DLD1 (cell line): ENCODE data around the gene PDE4B.
"Not testable (repeated sequence)": the region's sequence is repeated elsewhere in the genome, so short reads cannot be mapped to it uniquely, and the experiment has no call there.

Experiments
- in situ Hi-C: cut with HindIII; loops from 2 replicates; pipeline ENCODE4 v1.10.0; 2017; ENCODE audit warnings: low sequenced_read_pairs

The PDE4B gene

DNA sequence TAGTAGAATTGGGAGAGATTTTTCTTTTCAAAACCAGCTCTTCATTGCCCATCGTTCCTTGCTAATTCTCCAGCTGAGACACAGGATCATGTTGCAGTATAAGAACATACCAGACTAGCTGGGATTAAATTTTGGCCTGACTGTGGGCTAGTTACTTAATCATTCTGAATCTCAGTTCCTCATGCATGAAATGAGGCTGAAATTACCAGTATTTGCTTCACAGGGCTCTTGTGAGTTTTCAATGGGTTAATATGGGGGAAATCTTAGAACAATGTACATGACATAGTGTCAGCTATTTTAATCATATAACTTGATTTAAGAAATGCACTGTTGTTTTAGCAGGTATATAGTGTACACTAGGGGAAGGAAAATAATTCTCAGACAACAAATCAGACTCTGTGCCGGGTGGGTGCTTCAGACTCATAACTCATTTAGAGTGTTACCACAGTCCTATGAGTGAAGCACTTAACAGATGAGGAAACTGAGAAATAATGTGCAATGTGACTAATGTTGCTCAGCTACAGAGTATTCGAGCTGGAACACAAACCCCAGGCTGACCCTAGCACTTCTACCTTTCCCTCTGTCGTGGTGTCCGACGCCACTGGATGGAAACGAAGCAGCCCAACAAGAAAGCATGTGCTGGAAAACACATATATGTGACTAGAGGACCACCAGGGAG is 603.7 kb downstream of the PDE4B start:
- in situ Hi-C loops: no loop called here

DNA sequence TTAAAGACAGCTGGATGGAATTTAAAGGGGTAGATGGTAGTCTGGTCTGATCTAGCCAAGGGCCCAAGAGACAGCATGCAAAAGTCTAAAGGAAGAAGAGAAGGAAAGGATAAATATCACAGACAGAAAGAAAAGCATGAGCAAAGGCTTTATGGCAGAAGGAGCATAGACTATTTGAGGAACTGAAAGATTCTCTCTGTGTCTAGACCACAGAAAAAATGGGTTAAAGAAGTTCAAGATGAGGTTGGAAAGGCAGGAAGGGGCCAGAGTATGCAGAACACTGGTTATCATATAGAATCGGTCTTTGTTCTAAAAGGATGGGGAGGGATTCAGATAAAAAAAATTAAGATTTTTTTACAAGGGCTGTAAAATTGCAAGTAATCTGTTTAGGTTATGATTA is 604.5 kb downstream of the PDE4B start:
- in situ Hi-C loops: no loop called here

DNA sequence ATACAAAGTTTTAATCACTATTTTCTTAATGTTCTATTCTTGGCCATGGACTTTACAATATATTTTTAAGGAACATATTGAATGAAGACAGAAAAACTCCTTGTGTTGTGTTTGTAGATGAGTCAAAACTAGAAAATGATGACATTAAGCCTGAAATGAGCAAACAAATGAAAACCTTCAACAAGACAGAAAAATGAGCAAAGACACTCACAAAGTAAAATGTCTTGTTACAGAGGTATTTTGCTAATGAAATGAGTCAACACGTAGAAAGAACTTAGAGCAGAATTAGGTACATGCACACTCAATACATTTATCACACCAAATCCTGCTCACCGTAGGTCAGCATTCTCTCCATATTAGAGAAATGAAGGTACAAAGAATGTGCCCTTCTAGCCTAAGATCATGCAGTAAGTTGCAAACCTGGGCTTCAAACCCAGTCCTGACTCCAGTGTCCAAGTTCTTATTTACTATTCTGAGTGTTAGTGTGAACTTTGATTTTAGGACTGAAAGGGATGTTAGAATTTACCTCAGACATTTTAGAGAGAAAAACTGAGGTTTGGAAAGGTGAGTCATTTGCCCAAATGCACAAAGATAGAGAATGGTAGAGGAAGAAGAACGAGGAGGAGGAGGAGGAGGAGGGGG is 607.3 kb downstream of the PDE4B start:
- in situ Hi-C loops: no loop called here

DNA sequence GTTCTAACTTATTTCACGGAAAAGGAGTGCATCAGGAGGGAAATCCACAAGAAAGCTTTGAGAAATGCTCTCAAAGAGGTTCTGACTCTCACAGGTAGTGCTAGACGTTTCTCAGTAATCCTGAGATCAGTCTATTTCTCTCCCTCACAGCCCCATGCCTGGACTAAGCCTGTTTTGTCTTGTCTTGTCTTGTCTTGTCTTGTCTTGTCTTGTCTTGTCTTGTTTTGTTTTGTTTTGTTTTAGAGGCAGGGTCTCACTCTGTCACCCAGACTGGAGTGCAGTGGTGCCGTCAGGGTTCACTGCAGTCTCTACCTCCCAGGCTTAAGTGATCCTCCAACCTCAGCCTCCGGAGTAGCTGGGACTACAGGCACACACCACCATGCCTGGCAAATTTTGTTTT is 608.0 kb downstream of the PDE4B start:
- in situ Hi-C loops: no loop called here

DNA sequence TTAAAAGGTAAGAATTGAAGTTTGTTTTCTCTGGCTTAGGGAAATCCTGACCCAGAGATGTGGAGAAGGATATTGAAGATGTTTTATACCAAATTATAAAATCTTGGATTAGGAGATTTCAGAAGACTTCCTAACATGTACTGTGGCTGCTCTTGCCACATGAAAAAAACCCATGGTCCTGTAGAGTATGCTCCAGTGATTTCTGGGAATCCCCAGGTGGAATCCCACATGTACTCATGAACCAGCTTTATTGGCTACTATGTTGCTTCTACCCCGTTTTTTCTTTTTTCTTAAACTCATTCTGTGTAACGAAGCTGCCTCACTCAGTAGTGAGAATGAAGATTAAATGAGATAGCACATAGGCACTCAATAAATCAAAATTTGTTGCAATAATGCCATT is 608.5 kb downstream of the PDE4B start:
- in situ Hi-C loops: no loop called here

DNA sequence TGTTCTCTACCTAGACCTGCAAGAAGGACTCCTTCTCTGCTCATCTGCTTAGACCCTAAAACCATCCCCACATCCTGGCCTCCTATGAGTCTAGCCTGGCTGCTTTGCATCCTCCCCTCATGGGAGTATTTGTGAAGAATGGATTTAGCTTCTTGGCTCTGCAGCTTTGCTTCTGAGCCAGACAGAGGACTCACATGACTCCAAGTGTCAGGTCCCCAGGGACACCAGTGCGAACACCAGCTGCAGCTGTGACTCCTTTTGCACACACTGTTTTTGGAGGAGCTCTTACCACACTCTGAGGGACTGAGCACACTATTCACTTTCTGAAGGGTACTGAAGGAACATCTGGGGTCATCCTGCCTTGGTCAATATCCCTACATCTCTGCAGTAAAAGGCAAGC is 609.5 kb downstream of the PDE4B start:
- in situ Hi-C loops: no loop called here

DNA sequence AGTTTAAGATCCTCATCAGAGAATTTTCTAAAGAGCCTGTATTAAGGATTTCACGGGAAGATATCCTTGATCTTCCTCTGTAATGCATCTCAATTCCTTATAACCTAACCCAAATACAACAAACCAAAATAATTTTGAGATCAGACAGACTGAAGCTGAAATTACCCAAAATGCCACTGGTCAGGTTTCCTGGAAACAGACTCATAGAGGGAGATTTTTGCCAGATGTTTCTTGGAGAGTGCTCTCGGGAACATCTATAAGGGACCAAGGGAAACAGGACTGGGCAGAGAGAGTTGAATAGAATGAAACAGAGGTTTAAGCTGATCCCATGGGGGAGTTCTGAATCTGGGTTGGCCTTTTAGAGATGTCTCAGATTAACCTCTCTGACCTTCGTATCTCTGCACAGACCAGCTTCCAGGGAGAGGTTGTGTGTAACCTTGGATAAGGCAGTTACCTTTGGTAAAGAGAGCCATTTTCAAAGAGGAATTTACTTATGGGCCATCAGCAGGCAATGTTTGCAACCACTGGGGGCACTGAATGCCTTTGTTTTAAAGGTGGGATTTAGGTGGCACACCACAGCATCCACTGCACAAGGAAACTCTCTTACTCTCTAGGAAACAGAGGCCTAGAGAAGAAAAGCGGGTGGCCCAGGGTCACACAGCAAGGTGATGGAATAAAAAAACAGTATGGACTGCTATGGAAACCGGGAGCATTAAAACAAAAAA is 610.5 kb downstream of the PDE4B start:
- in situ Hi-C loops: no loop called here

DNA sequence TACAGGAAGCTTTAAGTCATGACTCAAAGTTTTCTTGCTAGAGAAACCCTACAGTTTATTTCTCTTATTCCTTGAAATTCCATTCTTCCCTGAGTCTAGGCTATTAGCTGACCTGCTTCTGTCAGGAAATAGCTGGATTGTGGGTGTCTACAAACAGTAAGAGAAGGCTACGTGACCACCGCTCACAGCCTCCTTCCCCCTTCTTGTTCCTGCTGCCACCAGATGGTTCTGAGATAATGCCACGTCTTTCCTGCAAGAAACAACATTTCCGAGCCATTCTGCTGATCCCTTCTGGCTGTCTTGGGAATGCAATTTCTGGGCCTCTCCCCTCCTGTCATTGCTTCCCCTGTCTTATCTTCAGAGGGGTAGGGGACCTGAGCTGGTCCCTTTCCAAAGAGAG is 612.4 kb downstream of the PDE4B start:
- in situ Hi-C loops: no loop called here

DNA sequence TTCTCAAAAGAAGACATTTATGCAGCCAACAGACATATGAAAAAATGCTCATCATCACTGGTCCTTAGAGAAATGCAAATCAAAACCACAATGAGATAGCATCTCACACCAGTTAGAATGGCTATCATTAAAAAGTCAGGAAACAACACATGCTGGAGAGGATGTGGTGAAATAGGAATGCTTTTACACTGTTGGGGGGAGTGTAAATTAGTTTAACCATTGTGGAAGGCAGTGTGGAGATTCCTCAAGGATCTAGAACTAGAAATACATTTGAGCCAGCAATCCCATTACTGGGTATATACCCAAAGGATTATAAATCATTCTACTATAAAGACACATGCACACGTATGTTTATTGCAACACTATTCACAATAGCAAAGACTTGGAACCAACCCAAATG is 618.8 kb downstream of the PDE4B start:
- in situ Hi-C loops: not testable (repeated sequence)

DNA sequence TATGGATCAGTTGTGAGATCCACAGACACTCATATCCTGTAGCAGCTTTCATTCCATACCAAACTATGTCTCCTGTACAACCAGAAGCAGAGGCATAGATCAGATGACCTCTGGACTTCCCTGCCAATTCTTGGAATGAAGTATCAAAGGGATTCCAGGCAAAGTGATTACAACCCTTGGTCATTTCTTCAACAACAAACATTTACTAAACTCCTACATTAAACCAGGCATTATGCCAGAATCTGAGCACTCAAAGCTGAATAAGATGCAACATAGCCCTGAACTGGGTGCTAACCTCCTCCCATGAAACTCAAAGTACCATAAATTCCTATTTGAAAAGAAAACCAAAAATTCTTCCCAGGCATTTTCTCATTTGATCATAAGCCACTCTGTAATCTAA is 620.0 kb downstream of the PDE4B start:
- in situ Hi-C loops: no loop called here

DNA sequence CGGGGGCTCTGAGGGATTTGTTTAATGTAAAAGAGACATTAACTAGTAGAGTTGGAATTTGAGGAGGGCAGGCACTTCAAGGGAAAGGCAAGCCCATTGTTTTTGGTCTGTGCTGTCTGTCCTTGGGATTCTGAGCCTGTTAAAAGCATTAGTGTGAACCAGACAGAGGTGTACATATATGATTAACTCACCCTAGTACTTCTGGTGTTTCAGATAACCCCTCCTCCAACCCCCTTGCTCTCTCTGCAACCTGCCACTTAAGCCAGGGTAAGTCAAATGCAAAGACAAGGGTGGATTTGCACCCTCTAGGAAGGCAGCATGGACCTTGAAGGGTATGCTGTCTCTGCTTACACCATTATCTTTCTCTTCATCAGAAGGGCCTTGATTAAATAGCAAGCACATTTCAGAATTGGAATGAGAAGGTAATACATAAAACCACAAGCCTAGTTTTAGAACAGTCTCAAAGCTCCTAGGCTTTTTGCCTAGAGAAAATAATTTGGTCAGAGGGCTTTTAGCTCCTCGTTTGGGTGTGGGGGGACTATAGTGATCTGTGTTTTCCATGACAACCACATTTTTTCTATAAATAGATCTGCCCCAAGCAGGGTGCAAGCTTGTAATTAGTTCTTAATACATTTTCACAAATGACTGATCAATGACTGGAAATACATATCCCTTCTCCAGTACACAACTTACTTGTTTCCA is 620.6 kb downstream of the PDE4B start:
- in situ Hi-C loops: no loop called here

DNA sequence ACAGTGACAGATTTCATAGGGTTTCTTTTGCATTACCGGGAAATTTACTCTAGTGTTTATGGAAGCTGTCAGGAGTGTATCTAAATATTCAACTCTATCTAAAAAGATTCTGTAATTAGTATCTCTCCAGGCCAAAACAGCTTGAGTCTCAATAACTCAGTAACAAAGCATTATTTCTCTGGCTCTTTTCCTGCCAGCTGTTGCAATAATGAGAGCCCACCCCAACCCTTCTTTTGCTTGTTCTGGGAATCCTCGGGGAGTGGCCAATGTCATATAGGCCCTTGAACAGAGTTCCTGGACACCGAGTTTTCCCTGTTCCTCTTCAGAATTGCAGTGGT is 621.1 kb downstream of the PDE4B start:
- in situ Hi-C loops: no loop called here

DNA sequence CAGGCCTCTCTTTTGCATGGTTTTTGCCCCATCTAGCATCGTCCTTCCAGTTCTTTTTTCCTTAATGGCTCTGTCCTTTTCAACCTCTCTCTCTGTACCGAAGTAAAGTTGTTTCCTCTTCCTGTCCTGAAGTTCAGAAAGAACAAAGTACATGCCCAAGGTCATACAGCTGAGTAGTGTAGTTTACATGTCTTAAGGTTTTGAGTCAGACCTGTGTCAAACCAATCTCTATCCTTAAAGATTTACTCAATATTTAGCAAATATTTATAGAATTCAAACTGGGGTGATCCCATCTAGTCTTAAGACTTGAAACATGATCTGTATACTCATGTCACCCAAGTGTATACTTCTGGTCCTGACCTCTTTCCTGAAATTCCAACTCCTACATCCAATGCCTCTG is 622.6 kb downstream of the PDE4B start:
- in situ Hi-C loops: no loop called here

DNA sequence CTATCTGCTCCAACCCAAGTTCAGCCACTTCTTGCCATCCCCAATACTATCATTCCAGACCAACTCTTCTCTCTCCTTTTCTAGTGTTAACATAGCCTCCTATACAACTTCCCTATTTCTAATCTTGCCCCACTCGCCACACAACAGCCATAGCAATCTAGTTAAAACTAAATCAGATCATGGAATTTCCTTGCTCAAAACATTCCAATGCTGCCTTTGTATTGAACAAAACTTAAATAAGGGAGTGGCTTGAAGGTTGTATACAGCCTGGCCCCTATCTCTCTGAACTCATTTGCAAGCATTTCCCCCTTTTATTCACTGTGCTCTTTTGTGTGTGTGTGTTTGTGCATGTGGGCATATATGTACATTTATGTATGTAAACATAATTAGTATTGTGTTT is 623.2 kb downstream of the PDE4B start:
- in situ Hi-C loops: no loop called here

DNA sequence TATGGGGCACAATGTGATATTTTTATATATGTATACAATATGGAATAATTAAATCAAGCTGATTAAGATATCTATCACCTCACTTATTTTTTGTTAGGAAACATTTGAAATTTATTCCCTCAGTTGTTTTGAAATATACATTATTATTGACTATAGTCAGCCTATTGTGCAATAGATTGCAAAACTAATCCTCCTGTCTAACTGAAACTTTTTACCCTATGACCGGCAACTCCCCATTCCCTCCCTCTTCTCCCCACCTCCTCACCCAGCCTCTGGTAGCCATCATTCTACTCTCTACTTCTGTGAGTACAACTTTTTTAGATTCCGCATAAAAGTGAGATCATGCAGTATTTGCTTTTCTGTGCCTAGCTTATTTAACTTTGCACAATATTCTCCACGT is 623.6 kb downstream of the PDE4B start:
- in situ Hi-C loops: no loop called here

DNA sequence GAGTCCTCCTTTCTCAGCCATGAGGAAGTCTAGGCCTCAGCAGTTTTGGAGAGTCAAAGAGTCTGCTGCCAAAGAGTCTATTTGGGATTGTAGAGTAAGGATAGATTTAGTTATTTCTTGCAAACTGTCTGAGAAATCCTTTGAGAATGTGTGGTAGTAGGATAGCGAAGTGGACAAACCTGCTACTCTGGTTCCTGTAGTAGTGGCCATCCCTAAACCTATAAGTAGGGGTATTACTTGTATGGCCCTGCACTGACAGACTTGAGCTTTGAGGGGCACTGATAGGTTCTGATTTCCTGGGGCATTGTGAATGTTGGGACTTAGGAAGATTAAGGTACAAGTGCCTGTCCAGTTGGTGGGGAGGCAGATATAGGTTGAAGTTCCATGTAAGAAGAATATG is 625.3 kb downstream of the PDE4B start:
- in situ Hi-C loops: no loop called here

DNA sequence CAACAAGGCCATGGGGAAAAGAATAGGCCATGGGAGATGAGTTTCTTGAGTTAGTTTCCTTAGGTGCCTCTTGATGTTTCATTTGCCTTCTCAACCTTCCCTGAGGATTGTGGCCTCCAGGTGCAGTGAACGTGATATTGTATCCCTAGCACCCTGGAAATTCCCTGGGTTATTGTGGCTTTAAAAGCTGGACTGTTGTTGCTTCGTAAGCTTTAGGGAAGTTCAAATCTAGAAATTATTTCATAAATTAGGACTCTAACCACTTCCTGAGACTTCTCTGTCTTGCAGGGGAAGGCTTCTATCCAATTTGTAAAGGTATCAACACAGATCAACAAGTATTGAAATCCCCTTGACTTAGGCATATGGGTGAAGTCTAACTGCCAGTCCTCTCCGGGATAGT is 627.5 kb downstream of the PDE4B start:
- in situ Hi-C loops: not testable (repeated sequence)

DNA sequence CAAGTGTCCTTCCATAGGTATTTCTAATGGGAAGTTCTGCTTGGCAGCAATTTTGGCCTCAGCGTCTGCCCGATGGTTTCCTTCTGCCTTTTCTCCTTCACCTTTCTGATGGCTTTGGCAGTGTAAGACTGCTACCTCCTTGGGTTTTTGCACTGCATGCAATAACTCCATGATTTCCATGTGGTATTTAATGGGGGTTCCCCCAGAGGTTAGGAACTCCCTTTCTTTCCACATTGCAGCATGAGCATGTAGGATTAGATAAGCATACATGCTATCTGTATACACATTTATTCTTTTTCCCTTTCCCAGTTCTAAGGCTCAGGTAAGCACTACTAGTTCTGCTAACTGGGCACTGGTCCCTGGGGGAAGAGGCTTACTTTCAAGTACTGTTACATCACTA is 628.2 kb downstream of the PDE4B start:
- in situ Hi-C loops: not testable (repeated sequence)

DNA sequence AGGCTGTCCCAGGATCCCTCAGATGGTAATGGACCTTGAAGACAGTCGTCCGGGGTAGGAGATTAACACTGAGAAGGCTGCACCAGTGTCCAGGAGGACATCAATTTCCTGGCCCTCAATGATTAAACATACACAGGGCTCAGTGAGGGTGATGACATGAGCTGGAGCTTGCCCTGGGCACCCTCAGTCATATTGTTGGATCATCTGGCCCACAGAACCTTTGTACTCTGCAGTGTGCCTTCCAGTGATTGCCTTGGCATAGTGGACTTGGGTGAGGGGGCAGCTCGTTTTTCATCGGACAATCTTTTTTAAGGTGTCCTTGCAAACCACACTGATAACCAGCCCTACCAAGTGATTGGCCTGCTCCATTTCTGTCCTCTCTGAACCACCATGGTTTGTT is 630.1 kb downstream of the PDE4B start:
- in situ Hi-C loops: no loop called here
